ENCODE results near the gene IRAK1BP1. TPM values are rescaled to one million over a fixed set of nuclear protein-coding genes. Genes with fewer than 3 reads are reported as not detected.
"Not testable (repeated sequence)": the region's sequence is repeated elsewhere in the genome, so short reads cannot be mapped to it uniquely, and the experiment has no call there.

Gene IRAK1BP1
- total RNA-seq, 1 experiment from 2014 or later = 6.1 TPM

- TF ChIP-seq FOXP4 (CRISPR knock-in tag; IDR thresholded peaks at IDR 0.05) (no peak), E2F5 (CRISPR knock-in tag; IDR thresholded peaks at IDR 0.05) (no peak), SMAD3 (CRISPR knock-in tag; IDR thresholded peaks at IDR 0.05; ENCODE audit: borderline replicate concordance) (no peak), ATF1 (CRISPR knock-in tag; IDR thresholded peaks at IDR 0.05) (no peak), OVOL2 (CRISPR knock-in tag; IDR thresholded peaks at IDR 0.05; ENCODE audit: borderline replicate concordance) (no peak), ZNF219 (CRISPR knock-in tag; IDR thresholded peaks at IDR 0.05; ENCODE audit: borderline replicate concordance) (no peak), ZNF317 (CRISPR knock-in tag; IDR thresholded peaks at IDR 0.05; ENCODE audit: borderline replicate concordance, low read depth) (no peak)
These were observed 16.2 kb upstream of the IRAK1BP1 start (continued) for GRCh38 chr6:78851156-78851555.

- CTCF ChIA-PET = no interaction called here
- H3K27ac Mint-ChIP-seq = no peak overlapping the region
- peaks cover 28% of the 10 kb centered on the region for H3K9me3 Mint-ChIP-seq
- no peak for ATAC-seq
- no peaks in the 10 kb centered on the region; the same call in 1 of the 2 replicates for H3K27me3 Mint-ChIP-seq (ENCODE audit: low read depth)
- TF ChIP-seq NFATC4 (CRISPR knock-in tag; IDR thresholded peaks at IDR 0.05) (no peak), USF1 (CRISPR knock-in tag; IDR thresholded peaks at IDR 0.05) (no peak), TEAD4 (CRISPR knock-in tag; IDR thresholded peaks at IDR 0.05) (no peak), CREB1 (CRISPR knock-in tag; IDR thresholded peaks at IDR 0.05) (no peak), RORB (CRISPR knock-in tag; IDR thresholded peaks at IDR 0.05) (no peak), ATF3 (CRISPR knock-in tag; conservative IDR thresholded peaks at IDR 0.05) (no peak), ZNF671 (CRISPR knock-in tag; IDR thresholded peaks at IDR 0.05) (no peak), HMGA2 (CRISPR knock-in tag; IDR thresholded peaks at IDR 0.05) (no peak), MLX (CRISPR knock-in tag; IDR thresholded peaks at IDR 0.05) (no peak), AR (CRISPR knock-in tag; IDR thresholded peaks at IDR 0.05) (no peak), NR2C2 (CRISPR knock-in tag; IDR thresholded peaks at IDR 0.05) (no peak), JAZF1 (CRISPR knock-in tag; IDR thresholded peaks at IDR 0.05) (no peak), FOXP4 (CRISPR knock-in tag; IDR thresholded peaks at IDR 0.05) (no peak)
- POLR2A ChIA-PET = no interaction called here
- H3K4me3 Mint-ChIP-seq = no peak overlapping the region
- peaks cover 20% of the 10 kb centered on the region for H3K36me3 Mint-ChIP-seq
- no peak for DNase-seq (ENCODE audit: low spot score)
- peaks cover 9% of the 10 kb centered on the region for H3K4me1 Mint-ChIP-seq
These were observed 12.8 kb upstream of the IRAK1BP1 start for GRCh38 chr6:78854546-78854945.

GRCh38 chr6:78858339-78858938 lies 8.9 kb upstream of the IRAK1BP1 start:
- CTCF ChIA-PET; POLR2A ChIA-PET; H3K27ac Mint-ChIP-seq; DNase-seq (ENCODE audit: low spot score); H3K4me3 Mint-ChIP-seq; H3K27me3 Mint-ChIP-seq (ENCODE audit: low read depth); H3K4me1 Mint-ChIP-seq; ATAC-seq: not testable (repeated sequence)
- Mint-ChIP-seq H3K36me3 (peaks cover 24% of the 10 kb centered on the region), H3K9me3 (peaks cover 32% of the 10 kb centered on the region)
